ENCODE data around the gene AP1G2.
"Not testable (repeated sequence)": the region's sequence is repeated elsewhere in the genome, so short reads cannot be mapped to it uniquely, and the experiment has no call there.

Gene AP1G2

DNA sequence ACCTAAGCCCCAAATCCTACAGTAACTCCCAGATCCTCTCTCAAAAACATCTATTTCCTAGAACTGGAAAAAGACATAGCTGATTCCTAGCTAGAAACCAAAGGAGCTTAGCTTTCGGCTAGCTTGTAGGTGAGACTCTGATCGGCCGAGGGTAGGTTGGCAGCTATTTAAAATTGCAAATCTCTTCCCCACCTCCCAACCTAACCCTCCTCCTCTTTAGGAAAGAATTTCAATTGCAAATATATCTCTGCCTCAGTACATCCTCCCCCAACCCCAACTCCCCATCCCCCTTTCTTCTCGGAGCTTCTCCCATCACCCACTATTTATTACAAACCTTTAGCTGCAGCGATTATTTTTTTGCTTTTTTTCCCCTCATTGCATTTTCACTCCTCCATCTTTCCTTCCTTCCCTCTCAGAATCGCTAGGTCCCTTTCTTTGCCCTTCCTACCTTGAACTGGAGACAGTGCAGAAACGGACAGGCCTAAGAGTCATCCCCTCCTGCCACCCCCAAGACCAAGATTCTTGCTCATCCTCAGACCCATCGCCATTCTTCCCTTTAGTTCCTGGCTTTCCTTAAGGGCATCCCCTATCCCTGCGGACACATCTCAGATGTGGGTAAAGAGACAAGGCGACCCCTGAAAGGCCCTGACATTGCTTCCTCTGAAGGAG, 29.4 kb downstream of the AP1G2 start:
- DNase-seq (ENCODE audit: low read depth in 2 of 2), result no peak

DNA sequence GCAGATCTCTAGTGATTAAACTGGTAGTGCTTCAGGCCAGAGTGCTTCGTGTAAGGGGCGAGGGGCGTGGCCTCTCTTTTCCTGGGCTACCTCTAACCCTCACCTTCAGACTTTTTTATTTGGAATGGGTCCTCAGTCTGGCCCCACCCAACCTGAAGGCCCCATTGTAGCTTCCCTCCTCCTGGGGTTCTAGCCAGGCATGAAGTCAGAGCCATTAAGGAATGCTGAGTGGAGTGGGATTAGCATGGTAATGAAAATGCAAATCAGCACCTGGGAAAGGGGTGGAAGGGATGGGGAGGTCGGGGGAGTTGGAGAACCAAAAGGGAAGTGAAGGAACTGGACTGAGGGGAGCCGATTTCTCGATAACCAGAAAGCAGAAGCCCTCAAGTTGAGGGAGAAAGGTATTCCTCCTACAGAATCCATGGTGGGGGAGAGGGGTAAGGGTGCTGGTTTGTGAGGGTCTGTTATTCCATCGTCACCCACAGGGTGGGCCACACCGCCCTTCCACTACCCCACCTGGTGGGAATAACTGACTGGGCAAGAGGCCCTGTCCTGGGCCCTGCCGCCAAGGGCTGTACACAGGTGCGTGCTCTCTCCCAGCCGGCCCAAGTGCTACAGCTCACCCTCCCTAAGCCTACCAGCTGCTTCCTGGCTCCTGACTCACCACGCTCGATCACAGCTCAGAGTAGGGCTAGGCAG, 30.1 kb downstream of the AP1G2 start:
- no peak for DNase-seq (ENCODE audit: low read depth in 2 of 2)

DNA sequence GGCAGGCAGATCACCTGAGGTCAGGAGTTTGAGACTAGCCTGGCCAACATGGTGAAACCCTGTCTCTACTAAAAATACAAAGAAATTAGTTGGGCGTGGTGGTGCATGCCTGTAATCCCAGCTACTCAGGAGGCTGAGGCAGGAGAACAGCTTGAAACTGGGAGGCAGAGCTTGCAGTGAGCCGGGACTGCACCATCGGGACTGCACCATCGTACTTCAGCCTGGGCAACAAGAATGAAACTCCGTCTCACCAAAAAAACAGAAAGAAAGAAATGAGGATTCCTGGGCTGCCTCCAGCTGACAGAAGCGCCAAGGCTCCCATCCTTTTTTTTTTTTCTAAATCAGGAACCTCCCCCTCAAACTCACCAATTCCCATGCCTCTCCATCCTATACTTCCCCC, 30.7 kb downstream of the AP1G2 start:
- DNase-seq (ENCODE audit: low read depth in 2 of 2), result not testable (repeated sequence)

DNA sequence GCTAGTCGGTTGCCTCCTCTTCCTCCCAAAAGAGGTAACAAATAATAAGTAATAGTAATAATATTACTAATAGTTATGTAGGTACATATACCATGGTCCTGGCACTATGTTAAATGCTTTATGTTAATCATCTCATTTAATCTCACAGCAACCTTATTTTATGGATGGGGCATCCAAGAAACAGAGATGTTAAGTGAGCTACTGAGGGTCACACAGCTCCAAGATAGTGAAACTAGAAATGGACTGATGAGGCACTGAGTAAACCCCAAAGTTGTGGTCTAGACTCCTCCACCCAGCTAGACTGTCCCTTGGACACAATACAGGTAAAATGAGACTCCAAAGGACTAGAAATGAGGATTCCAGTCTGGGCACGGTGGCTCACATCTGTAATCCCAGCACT, 31.1 kb downstream of the AP1G2 start:
- no peak for DNase-seq (ENCODE audit: low read depth in 2 of 2)

DNA sequence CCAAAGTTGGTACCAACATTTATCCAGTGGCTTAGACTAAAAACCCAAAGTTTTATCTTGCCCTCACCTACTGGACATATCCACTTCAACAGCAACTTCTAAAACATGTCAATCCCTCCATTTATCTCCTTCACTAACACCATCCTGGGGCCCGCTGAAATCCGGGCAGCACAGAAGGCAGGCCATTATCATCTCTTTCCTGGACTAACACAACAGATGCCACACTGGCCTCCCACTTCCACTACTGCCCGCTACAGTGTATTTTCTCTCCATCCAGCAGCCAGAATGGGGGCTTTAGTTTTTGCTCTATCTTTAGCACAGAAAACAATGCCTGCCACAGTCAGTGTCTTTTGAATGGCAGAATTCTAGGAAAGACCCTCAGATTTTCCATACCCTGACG, 31.6 kb downstream of the AP1G2 start:
- DNase-seq (ENCODE audit: low read depth in 2 of 2), result no peak

DNA sequence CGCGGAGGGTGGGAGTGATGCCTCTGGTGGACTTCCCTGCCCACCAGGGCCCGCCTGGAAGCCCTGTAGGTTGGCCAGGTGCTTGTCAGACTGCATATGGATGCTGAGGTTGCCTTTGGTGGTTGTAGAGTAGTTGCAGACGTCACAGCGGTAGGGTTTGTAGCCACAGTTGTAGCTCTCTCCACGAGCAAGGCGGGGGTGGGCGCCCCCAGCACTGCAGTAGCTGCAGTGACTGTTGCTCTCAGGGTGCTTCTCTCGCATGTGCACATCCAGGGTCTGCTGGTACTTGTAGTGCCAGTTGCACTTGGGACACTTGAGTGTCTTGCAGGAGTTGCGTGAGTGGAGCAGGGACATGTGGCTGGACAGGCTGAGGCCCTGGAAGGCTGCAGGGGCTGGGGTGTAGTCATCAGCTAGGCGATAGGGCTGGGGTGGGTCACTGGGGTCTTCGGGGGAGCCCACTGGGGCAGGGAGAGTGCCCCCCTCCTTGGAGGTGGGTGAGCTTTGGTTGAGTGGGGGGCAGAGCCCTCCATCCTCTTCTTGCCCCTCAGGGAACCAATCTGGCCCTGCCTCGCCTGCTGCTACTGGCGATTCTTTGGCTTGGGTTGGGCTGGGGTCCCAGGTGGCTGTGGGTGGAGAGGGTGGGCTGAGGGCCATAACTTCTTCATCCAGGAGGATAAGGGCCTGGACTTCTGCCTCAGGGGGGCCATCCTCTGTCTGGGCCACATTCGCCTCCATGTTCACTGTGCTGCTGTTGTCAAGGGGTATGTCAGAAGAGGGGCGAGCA, 33.7 kb downstream of the AP1G2 start:
- DNase-seq (ENCODE audit: low read depth in 2 of 2), result no peak

DNA sequence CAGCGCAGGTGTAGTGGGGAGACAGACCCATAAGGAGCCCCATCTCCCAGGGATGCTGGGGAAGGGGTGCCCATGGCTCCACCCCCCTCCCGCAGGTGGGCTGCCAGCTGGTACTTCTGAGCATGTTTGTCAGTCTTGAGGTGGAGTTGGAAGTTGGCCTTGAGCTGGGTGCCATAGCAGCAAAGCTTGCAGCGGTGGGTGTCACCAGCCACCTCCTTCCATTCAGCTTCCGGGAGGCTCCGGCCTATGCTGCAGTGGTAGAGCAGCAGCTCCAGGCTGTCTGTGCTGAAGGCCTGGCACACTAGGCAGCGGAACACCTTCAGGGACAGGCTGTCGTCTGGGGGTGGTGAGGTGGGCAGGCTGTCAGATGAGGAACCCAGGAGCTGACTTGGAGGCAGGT, 34.9 kb downstream of the AP1G2 start:
- no peak for DNase-seq (ENCODE audit: low read depth in 2 of 2)

DNA sequence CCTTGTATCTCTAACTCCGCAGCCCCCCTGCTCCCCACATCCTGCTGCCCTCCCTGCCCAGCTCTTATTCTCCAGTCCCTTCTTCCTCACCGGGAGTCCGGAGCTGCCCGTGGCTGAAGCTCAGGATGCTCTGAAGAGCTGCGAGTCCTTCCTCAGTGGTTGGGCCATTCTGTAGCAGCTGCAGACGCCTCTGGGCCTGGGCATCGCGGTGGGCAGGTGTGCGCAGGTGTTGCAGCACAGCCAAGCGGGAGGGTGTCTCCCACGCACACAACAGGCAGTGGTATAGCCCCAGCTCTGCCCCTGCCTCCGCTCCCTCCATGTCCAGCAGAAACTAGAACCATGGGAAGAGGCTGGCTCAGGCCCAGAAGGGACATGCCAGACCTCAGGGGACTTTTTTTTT, 36.2 kb downstream of the AP1G2 start:
- no peak for DNase-seq (ENCODE audit: low read depth in 2 of 2)

DNA sequence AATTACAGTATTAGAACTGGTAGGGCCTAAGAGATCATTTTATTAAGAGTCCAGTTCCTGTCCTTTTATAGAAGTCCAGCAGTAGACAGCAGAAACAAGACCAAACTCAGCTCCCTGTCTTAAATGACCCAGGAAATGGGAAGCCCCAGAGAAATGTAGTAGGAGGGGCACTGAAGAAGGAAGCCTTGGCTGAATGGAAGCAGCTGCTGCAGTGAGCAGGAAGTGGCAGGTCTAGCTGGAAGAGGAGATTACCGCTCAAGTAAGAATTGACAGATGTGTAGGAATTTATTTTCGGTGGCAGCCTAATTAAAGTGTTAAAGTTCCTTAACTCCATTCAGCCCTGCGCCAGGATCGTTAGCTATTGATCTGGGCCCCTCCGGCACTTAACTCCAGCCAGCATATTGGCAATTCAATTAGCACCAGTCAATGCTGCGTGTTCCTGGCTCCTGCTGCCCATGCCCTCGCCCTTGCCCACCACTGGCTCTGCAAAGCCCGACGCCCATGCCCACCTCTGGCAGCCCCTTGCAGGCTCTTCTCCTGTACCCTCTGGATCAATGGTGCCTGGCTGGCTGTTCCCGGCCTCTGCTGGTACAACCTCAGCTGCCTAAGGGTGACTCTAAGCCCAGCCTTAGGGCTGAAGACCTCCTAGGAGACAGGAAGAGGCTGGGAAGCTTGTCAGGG, 37.1 kb downstream of the AP1G2 start:
- no peak for DNase-seq (ENCODE audit: low read depth in 2 of 2)

DNA sequence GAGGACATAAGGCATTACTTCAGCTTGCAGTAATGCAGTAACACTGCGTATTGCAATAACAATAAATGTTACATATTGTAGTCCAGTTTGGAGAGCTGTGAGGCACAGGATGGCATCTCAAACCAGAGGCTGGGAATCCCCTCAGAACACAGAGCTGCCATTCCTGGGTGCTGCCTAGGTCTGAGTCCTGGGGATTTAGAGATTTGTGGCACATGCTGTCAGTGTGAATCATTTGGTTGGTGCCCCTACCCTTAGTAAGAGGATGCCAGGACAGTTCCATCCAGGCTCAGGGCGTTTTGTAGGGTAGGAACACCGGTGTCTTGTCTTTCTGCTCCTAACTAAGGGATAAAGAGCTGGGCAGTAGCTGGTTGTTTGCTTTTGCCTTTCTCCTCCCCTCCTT, 38.6 kb downstream of the AP1G2 start:
- DNase-seq (ENCODE audit: low read depth in 2 of 2), result no peak

DNA sequence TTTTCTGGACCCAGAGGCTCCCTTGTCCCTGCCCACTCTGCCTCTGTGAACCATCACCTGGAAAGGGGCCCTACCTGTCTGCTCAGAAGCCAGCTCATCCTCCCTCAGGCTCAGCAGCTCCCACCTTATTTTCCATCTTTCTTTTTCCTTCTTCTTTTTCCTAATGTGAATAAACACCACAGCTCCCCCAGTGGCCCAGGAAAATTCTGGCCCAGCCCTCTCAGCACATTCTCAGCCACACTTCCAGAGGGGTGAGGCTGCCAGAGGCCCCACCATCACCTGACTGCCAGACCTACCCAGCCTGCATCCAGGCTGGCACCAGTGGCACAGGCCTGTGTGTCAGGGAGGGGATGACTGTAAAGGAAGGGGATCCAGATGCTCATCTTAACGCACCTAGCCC, 39.0 kb downstream of the AP1G2 start:
- no peak for DNase-seq (ENCODE audit: low read depth in 2 of 2)

DNA sequence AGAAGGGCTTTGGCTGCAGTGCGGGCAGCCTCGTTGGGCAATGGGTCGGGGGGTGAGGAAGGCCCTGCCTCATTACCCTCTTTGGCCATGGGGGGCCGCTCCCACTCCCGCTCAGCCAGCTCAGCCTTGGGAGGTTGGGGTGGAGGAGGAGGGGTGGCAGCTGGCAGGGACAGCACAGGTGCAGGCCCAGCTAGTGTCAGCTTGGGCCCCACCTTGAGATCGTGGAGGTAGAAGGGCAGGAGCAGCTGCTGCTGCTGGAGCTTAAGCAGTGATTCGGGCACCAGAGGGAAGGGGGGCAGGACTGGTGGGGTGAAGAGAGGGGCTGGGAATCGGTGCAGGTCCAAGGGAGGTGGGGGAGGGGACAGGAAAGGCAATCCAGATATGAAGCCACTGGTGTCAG, 42.0 kb downstream of the AP1G2 start:
- no peak for DNase-seq (ENCODE audit: low read depth in 2 of 2)

DNA sequence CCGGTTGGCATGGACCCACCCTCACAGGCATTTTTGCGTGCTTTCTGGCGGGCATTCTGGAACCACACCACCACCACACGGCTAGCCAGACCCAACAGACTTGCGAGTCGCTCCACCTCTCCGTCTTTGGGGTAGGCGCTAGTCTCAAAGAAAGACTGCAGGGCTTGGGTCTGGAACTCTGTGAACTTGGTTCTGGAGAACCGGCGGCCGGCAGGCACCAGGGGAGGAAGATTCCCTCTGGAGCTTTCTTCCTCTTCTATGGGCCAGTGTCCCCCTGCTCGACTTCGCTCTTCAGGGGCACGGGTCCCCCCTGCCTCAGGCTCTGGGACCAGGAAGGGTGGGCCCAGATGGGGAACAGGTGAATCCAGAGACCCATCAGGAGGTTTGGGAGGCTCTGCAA, 42.6 kb downstream of the AP1G2 start:
- no peak for DNase-seq (ENCODE audit: low read depth in 2 of 2)

DNA sequence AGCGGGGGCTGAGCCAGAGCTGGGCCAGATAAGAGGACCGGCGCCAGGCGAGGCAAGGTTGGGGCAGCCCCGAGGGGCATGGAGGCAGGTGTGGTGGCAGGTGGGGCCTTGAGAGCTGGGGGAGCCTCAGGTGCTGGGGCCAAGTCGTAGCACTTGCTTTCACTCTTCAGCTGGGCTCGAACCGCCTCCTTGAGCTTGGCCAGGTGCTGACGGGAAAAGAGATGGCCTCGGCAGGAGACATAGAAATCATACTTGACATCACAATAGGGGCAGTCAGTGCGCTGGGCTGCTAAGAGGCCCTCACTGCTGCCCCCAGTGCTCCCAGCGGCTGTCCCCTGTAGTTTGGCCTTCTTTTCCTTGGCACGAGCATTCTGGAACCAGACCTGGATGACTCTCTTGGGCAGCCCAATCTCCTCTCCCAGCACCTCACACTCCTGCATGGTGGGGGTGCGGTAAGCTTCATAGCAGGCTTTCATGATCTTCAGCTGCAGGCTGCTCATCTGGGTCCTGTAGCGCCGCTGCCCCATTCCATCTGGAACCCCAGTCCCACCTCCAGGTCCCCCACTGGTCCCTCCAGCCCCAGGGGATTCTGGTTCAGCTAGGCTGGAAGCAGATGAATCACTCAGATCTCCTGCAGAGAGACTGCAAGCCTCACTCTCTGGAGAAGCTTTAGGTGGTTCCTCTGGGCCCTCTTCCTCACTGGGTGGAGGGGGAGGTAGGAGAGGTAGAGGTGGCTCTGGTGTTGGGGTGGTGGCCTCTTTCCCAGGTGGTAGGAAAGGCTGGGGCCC, 44.2 kb downstream of the AP1G2 start:
- no peak for DNase-seq (ENCODE audit: low read depth in 2 of 2)

DNA sequence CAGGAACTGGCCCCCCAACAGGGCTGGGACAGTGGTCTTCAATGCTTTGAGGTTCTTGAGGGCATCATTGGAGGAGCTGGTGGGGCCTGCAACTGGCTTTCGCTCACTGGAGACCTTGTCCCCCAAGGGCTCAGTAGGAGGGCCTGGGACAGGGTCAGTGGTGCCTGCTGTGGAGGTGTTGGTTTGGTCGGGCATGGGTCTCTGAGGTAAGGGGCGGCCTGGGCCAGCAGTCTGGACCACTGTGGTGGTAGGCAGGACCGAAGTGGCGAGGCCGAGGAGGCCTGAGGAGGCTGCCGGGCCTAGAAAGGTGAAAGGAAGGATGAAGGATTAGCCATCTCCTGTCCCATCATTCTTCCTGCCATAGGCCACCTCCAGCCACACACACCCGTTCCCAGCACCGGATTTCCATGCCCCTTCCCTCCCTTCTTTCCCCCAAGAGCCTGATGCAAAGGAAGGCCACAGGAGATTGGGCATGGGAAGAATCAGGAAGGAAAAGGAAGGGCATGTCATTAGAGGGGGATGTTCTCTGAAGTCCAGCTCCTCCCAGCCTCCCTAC, 44.9 kb downstream of the AP1G2 start:
- no peak for DNase-seq (ENCODE audit: low read depth in 2 of 2)

DNA sequence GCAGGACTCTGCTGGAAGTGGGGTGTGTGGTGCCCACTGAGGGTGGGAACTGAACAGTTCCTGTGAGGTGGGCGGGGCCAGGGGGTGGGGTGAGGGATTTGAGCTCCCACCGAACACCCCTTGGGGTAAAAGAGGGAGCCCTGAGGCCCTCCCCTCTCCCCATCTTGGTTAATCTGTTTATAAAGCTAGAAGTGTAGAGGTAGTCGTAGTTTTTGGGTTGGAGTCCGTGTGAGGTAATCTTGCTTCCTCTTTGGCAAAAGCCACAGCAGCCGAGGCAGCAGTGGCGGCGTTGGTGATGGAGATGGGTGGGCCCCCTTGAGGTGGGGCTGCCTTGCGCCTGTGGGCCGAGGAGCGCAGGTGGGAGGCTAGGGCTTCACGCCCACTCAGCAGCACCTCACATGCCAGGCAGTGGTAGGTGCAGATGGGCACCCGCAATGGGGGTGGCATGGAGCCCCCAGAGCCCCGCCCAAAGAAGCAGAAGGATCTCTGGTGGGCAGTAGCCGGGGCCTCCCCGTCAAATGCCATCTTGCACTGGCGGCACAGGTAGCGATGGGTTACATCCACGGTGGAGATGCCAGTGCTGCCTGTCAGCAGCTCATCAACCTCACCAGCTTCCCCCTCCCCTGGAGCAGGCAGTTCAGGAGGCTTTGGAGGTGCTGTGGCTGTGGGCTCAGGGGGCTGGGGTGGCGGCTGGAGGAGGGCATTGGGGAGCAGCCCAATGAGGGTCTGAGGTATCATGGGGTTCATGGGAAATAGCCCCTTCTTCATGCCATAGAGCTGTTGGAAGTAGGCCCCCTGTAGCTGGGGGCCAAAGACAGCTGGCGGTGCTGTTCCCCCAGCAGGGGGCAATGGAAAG, 45.6 kb downstream of the AP1G2 start:
- no peak for DNase-seq (ENCODE audit: low read depth in 2 of 2)

DNA sequence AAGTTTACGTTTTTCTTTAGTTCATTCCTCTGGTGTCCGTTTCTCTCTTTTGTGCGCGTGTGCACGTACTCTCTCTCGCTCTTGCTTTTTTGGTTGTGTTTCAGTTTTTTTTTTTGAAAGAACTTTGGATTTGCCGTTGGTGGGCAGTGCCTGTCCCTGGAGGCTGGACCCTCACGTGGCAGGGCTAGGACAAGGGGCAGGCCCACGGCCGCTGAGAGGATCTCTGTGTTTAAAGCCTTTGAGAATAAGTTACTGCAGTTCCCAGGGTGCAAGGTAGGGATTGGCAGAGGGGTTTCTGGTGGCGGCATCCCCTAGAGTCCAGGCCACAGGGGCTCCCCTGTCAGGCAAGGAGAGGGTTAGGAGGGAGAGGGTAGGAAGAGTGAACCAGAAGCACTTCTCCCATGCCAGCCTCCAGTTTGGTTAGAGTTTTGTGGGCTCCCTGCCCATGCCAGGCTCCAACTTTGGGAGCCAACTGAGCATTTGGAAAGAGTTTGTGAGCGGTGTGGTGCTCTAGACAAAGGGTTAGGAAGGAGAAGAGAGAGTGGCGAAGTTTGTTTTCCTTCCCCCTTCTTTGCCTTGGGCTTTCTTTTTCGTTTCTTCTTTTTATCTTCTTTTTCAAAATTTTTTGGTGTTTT, 46.6 kb downstream of the AP1G2 start:
- DNase-seq (ENCODE audit: low read depth in 2 of 2), result no peak

DNA sequence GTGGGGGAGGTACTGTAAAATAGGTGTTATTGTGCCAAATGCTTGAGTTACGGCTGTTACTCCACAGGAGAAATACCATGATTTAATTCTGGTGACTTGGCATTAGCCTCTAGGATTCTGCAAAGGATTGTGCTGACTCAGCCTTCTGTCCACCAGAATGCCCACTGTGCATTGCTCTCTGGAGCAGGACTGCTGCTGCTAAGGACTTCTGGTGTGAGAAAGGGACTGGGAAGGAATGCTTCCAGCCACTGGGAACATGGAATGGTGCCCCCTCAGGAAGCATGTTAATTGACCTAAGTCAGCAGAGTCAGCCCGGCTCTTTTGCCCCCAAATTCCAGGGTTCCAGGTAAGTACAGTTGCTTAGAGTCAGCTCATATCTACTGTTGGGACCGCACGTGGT, 48.9 kb downstream of the AP1G2 start:
- no peak for DNase-seq (ENCODE audit: low read depth in 2 of 2)

DNA sequence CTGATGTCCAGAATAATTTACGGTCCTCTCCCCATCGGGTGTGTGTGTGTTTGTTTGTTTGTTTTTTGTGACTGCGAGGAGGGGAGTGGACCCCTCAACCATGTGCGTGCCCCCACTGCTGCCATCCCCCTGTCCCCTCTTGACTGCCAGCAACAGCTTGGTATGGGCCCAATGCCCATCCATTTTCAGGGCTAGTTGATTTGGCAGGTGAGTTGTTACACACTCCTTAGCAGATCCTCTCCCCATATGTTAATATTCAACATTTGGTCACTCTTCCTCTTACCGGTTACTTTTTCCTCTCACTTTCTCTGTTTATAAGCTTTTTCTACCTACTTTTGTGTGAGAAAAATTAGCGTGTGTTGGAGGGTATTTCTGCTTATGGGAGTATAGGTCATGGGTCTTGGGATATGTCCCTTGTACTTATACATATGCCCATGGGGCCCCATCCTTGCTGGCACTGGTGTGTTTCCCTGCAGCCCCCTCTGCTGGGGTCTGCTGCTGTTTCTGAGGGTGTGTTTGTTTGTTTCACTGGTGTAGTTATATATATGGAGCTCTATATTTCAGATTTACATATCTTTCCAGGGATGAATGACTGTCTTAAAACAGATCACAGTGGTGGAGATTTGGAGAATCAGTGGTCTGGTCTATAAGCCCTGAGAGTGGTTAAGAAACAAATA, 49.8 kb downstream of the AP1G2 start:
- no peak for DNase-seq (ENCODE audit: low read depth in 2 of 2)

DNA sequence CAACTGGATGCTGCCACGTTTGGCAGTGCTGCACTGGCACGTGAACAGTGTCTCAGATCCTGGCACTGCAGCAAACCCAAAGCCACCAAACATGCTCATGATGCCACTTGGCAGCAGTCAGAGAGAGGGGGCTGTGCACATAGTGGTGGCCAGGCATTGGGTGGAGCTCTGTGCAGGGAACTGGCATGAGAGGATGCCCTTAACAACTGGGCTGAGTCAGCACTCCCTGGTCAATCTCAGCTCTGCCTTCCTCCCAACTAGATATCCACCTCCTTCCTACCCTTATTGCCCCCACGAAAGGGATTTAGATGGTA, 53.0 kb downstream of the AP1G2 start:
- DNase-seq (ENCODE audit: low read depth in 2 of 2), result no peak

All from stimulated activated CD4-positive, alpha-beta T cell treated with anti-CD3 and anti-CD28 coated beads, Interleukin-4, amount 100 ng/mL, for 48 hours (primary cell).